Left cardiac atrium (tissue), 4 donors: ENCODE measurements around the gene SAMD7. TPM values are rescaled to one million over a fixed set of nuclear protein-coding genes. Genes with fewer than 3 reads are reported as not detected.
A peak's percentile ranks its signal among the peaks of the same experiment; 100 is the strongest.

Source experiments
- ATAC-seq, 2 donors: fragments of 200-7000 bp; cut with Tn5 transposase; one replicate each; pipeline ENCODE4 v1.9.1; 2020; ENCODE audit warnings: mild to moderate bottlenecking in 2 of 2, moderate library complexity in 2 of 2
- DNase-seq: peaks from one replicate; pipeline ENCODE4 v3.0.0-alpha.2; 2020
- intact Hi-C, 2 donors: fragments of 100-400 bp; cut with DNase I; formaldehyde crosslinking; loops; one replicate each; pipeline versions ENCODE4 v1.14.1 to v1.15.1; 2022 to 2023
- total RNA-seq, 2 donors: library from RNA; stranded (reverse); fragmentation: NEBNext Ultra II Directional; extraction: Animal tissue kit (Norgen Biotek cat#: 25700); gene quantifications; one replicate each; pipeline ENCODE4 v1.2.1, GENCODE V29; 2021
- donor health status: DM: no; HTN: yes; CAD: no.
- donor health status: DM: no; HTN: yes; CAD: no; lungs with severe emphysema.
- donor health status: DM: yes; HTN: yes; CAD: no.
- donor health status: Dilated cardiomyopathy.

SAMD7 gene
- total RNA-seq, 2 donors from 2014 or later = not detected

DNA sequence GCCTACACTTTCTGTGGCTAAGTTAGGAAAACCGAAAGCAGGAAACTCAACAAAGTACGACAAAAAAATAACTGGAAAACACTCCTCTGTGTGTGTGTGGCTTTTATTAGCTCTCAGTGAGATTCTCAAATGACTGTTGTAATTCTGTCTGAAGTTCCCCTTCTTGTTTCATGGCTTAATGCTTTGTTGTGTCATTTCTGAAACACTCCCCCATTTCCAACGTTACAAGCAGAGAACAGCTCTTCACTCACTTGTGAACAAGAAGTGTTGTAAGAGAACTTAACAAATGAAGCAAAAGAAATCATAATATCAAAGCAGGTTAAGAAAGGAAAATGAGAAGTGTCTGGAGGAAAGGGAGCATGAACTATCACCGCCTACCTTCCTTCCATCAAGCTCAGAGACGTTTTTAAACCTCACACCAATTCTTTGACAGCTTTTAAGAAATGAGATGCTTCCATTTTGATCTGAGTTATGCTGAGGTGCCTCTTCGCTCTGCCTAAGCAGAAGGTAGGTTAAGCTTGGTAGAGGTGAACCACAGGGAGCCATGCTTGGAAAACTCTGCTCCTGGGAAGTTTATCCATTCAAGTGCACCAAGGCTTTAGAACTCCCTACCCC lies 42.9 kb downstream of the SAMD7 start:
- intact Hi-C loops = no loop called here
- ATAC-seq (no peak), DNase-seq (no peak)

DNA sequence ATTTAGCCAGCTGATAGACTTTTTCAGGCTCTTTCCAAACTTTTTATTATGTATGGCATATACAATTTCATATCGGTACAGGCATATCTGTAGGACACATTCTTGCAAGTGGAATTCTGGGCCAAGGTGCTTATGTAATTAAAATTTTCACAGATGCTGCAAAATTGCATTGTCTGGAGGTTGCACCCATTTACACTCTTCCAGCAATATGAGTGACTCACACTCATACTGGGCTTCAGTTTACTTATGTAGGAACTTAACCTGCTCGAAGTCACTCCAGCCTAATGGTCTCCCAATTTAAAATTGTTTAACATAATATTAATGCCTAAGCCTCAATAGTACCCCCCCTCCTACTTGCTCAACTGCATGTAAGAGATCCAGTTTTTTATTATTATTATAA lies 44.0 kb downstream of the SAMD7 start:
- DNase-seq (no peak), ATAC-seq (no peak)
- intact Hi-C loops = no loop called here

DNA sequence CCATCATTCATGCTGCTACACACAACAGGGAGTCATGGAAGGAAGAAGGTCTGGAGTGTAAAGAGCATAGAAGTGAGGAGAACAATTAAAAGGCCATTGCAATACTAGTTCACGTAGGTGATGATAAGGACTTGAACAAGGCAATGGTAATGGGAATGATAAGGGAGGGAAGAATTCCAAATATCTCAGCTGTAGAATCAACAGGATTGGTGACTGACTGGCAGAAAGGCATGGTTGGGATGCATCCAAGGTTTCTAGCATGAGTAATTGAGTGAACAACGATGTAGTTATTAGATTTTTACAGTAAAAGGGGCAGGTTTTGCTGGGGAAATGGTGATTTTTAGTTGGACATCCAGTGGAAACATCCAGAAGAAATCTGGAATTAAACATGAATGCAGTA lies 52.8 kb downstream of the SAMD7 start:
- ATAC-seq (no peak), DNase-seq (no peak)
- intact Hi-C loops = no loop called here

DNA sequence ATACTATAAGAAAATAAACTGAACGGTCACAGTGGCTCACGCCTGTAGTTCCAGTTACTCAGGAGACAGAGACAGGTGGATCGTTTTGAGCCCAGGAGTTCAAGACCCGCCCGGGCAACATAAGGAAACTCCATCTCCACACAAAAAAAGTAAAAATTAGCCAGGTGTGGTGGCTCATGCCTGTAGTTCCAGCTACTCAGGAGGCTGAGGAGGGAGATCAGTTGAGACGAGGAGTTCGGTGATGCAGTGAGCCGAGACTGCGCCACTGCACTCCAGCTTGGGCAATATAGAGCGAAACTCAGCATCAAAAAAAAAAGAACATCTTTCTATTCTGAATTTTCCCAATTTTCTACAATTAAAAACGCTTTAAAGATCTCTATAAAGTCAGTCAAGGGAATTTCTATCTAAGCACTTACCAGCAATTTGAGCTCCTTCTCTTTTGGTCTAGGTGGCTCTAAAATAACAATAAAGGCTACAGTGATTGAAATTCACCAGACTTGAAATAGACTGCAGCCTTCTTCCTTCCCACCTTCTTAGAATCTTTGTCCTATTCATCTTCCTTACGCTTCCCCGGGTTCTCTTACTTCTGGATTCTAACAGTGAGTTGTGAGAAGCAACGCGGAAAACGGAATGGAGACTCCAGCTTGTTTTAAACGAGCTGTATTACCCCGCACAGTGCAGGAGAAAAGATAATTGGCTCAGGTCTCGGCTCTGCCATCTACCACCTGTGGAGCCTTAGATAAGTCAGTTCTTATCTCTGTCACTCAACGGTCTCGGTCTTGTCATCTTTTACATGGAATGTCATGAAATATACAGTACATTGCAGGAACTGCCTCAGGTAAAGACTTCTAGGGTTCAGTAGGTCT lies 54.4 kb downstream of the SAMD7 start:
- no peak for DNase-seq
- ATAC-seq = peak; percentile 2
- intact Hi-C loops = loop anchor here in 1 of 2 donors (2.0 to 5.0 kb wide), 2 partner anchors 101 to 203 kb away; no protein-coding TSS in a partner anchor

DNA sequence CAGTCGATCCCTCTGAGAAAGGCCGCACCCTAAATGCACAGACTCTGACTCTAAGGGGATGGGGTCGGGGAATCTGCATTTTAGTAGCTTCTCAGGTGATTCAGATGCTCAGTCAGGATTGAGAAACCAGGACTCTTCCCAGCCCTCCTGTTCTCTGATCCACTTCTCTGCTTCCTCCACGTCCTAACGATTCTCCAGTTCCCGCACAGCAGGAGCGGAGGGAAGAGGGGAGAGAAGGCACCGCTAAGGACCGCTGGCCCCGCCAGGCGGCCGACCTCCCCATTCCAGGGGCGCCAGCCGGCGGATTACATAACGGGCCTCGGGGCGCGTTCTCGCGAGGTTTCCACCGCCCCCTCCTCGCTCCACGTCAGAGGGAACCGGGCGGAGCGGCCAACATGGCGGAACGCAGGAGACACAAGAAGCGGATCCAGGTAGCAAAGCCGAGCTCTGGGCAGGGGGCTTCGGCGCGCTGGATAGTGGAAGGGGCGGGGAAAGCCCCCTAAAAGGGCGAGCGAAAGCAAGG lies 55.1 kb downstream of the SAMD7 start, which contains the start of gene SEC62:
SEC62 (plus strand) TSS at position 380 of the 523 bp plus-strand sequence; CDS start at position 396, 16 bp downstream.
- ATAC-seq = peak; percentile 99
- intact Hi-C loops = loop anchor here in 1 of 2 donors (2.0 to 5.0 kb wide), 2 partner anchors 102 to 204 kb away; no protein-coding TSS in a partner anchor
- peak; percentile 96 for DNase-seq

DNA sequence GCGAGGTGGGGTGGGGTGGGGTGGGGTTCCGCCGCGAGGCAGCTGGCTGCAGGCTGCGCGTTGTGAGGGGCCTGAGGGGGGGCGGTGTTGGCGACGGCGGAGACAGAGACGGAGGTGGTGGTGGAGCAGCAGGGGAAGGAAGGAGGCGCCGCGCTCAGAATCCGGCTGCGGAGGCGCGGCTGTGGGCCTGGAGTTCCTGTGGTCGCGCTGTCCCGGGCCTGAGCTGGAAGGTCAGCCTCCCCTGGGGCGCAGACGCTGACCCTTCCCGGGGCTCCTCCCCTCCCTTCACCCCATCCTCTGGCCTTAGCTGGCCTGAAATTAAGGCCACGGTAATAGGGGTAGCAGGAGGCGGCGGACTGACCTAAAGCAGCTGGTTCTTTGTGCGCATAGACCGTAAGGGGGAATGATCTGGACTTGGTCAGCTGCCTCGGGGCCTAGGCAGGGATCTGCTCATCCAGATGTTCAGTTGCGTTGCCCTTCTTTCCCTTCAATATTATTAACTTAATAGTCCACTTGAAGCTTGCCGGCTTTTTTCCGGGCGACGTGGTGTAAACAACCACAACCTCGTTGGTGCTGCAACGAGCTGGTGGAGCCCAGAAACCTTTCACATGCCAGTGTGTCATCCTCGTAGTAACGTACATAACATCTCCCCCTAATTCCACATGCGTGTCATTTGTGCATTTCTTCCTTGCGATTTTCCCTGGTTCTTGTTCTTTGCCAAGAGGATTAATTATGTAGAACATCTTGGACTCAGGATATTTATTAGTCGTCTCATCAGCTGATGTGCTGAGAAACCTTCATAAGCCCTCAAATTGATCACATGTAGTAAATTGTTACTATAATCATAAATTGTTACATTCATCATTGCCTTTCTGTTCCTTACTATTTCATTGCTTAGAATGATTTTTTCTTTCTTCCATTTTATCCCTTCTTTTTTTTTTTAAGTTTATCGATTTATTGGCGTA lies 55.9 kb downstream of the SAMD7 start:
- ATAC-seq (peak; percentile 80 to 88), DNase-seq (peak; percentile 66)
- intact Hi-C loops = loop anchor here in 1 of 2 donors (2.0 to 5.0 kb wide), 2 partner anchors 102 to 205 kb away; no protein-coding TSS in a partner anchor

DNA sequence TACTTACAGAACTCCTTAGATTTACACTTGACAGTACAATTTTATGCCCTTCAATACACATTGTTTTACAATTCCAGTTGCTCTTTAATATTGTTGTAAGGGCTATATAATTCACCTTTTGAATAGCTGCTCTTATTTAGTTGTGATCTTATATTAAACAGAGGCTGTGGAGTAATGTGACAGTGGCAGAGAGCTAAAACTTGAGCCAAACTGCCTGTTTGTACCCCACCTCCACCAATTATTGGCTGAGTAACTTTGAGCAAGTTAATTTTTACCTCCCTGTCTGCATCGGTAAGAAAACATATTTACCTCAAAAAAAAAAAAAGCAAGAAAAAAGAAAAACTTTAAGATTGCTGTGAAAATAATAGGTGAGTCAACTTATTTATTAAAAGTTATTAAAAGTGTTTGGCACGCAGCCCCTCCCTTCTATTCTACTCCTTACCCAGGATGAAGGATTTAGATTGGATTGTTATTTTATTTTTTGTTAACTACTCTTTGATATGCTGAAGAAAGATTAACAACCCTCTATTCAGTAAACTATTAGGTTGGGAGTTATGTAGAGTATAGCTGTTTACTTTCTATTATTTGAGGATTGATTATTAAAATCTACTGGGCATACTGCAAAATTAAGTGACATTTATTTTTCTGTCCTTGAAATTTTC lies 57.0 kb downstream of the SAMD7 start:
- intact Hi-C loops = loop anchor here in 1 of 2 donors (5.0 kb wide), 1 partner anchor 206 kb away; no protein-coding TSS in a partner anchor
- no peak for ATAC-seq
- no peak for DNase-seq

DNA sequence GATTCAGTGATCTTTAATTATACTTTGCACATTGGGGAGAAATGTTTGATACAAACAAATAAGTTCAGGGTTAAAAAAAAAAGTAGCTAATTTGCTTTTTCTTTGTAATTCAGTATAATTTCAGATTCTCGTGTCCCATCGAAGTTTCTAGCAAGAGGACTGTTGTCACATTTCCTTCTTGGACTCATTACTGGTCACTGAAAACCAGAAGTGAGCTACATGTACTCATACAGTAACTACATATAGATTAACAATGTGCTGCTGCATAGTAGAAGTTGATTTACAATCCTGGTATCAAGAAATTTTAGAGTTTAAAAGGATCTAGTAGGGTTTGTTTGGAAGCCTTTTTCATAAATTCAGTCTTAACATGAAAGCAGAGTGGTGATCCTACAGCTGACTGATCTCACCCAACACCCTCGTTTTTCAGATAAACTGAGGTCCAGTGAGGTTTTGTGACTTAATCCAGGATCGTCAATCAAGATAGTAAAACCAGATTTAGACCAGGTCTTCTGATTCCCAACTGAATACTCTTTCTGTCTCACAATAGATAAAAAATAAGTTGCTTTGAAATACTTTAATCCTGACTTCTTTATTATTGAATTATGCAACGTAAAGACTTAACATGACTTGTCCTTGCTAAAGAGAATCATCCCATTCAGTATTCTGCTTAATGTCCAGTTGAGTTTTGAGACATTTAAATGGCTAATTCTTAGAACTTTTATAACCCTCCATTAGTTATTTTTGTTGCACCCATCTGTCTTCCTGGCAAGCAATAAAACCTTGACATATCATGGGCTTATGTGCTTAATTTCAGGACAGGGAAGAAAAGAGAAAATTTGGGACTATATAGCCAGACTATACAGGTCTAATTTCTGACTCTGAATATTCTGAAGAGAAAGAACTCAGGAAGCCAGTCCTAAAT lies 58.1 kb downstream of the SAMD7 start:
- no peak for DNase-seq
- intact Hi-C loops = loop anchor here in 1 of 2 donors (5.0 kb wide), 1 partner anchor 207 kb away; no protein-coding TSS in a partner anchor
- no peak for ATAC-seq

DNA sequence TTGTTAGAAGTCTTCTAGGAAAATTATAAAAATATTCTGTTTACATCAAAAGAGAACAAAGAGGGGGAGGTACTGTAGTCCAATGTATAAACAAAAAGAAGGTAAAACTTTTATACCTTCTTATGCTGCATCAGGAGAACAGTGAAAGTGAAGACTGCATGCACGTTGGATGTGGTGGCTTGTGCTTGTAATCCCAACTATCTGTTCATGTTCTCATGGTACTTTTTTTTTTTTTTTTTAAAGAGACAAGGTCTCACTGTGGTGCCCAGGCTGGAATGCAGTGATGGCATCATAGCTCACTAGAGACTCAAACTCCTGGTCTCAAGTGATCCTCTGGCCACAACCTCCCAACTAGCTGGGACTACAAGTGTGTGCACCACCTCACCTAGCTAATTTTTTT lies 59.5 kb downstream of the SAMD7 start:
- no peak for ATAC-seq
- intact Hi-C loops = no loop called here
- no peak for DNase-seq

DNA sequence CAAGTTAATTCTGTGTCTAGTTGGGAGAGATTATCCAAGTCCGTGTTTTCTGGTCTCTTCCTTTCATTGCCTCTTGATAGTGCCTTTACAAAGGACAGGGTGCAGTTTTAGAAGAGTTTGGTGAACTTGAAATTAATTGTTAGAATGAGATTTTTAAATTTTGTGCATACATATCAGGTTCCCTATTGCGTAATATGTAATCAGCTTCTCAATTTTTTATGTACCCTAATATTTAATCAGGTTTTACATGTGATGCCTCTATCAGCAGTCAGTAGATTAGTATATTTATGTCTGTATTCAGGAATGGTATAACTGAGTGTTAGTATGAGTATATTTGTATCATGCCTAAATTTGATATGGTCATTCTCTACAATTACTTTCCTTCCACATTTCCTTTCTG lies 60.1 kb downstream of the SAMD7 start:
- DNase-seq (no peak), ATAC-seq (no peak)

DNA sequence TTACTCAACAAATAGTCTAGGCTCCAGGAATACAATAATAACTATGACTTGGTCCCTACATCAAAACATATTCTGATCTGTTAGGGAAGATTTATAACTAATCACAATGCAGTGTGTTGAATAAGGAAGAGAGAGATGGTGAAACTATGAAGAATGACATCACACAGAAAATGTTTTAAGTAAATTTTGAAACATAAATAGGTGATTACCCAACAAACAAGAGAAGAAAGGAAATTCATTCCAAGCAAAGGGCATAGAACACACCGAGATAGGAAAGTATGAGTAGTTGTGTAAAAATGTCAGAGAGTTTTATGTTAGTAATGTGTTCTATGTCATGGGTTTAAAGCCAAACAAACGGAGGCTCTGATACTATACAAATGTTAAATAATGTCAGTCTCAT lies 68.7 kb downstream of the SAMD7 start:
- ATAC-seq = no peak

More for the DNA sequence above, 60.1 kb downstream of the SAMD7 start:
- intact Hi-C loops = no loop called here

DNA sequence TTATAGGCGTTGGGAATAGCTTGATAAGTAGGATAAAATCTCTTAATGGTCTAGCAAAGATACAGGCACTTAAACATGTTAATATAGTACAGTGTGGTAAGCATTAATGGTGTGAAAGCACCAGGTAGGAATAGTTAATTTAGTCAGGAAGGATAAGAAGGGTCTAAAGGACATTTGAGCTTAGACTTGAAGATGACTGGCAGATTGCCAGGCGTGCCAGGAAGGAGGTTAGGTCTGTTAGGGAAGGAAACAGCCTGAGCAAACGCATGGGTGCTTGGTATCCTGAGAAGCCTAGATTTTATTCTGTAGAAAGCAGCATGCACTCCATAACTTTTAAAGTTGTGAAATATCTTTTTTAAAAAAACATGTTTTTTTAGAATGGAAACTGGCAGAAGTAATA lies 72.9 kb downstream of the SAMD7 start:
- peak; percentile 38 for DNase-seq
- intact Hi-C loops = loop anchor here in 1 of 2 donors (10.0 kb wide), 1 partner anchor 121 kb away; no protein-coding TSS in a partner anchor
- no peak for ATAC-seq

More for the DNA sequence above, 68.7 kb downstream of the SAMD7 start:
- intact Hi-C loops = loop anchor here in 1 of 2 donors (10.0 kb wide), 1 partner anchor 125 kb away; no protein-coding TSS in a partner anchor
- no peak for DNase-seq

Other genes starting within 250 kb of the SAMD7 start
- 10 to 100 TPM; 20.0 to 25.4 TPM for gene MECOM, start 247.9 kb upstream of the SAMD7 start, total RNA-seq
- gene TERC, start 146.5 kb upstream of the SAMD7 start, total RNA-seq = 1 to 10 TPM; 1.7 to 7.2 TPM
- gene ACTRT3, start 142.0 kb upstream of the SAMD7 start, total RNA-seq = 1 to 10 TPM; 1.6 to 2.5 TPM
- gene MYNN, start 138.2 kb upstream of the SAMD7 start, total RNA-seq = 10 to 100 TPM; 13.0 to 13.8 TPM
- gene LRRIQ4, start 98.7 kb upstream of the SAMD7 start, total RNA-seq = under 1 TPM in 1 of 2 donors, not detected in 1; 0.12 TPM
- 1 to 10 TPM; 2.1 to 2.7 TPM for gene LRRC34, start 98.7 kb upstream of the SAMD7 start, total RNA-seq
- gene LRRC31, start 41.6 kb upstream of the SAMD7 start, total RNA-seq = not detected
- gene SEC62, start 55.2 kb downstream of the SAMD7 start, total RNA-seq = 100 to 1,000 TPM in 1 of 2 donors, 10 to 100 TPM in 1; 94.4 to 101 TPM
- gene GPR160, start 126.4 kb downstream of the SAMD7 start, total RNA-seq = 1 to 10 TPM; 1.3 to 1.6 TPM